Duodenal mucosa (tissue), 2 donors: ENCODE results near the gene MANSC1.

Source experiments
- H3K27ac ChIP-seq: one replicate; pipeline ENCODE4 v1.7.0; 2013; ENCODE audit warnings: low read depth, low read length
- H3K27me3 ChIP-seq, 2 donors: one replicate each; pipeline ENCODE4 v1.7.0; 2013; ENCODE audit warnings: low read length in 2 of 2, control low read depth in 1 of 2; ENCODE audit not compliant: insufficient read depth in 2 of 2, control insufficient read depth in 1 of 2
- H3K36me3 ChIP-seq, 2 donors: one replicate each; pipeline ENCODE4 v1.7.0; 2013; ENCODE audit warnings: low read length in 2 of 2, control low read depth in 1 of 2; ENCODE audit not compliant: insufficient read depth in 2 of 2, control insufficient read depth in 1 of 2
- H3K4me1 ChIP-seq, 2 donors: one replicate each; pipeline ENCODE4 v1.7.0; 2013; ENCODE audit warnings: low read length in 2 of 2, control low read depth in 1 of 2; ENCODE audit not compliant: insufficient read depth in 2 of 2, control insufficient read depth in 1 of 2
- H3K4me3 ChIP-seq, 2 donors: one replicate each; pipeline ENCODE4 v1.7.0; 2013; ENCODE audit warnings: low read length in 2 of 2, low read depth in 1 of 2
- H3K9ac ChIP-seq, 2 donors: one replicate each; pipeline ENCODE4 v1.7.0; 2013; ENCODE audit warnings: low read length in 2 of 2, low read depth in 1 of 2
- H3K9me3 ChIP-seq, 2 donors: one replicate each; pipeline ENCODE4 v1.7.0; 2013; ENCODE audit warnings: low read length in 2 of 2, control low read depth in 1 of 2; ENCODE audit not compliant: control insufficient read depth in 1 of 2

MANSC1 gene

GRCh38 chr12:12381982-12382381 lies 31.9 kb upstream of the MANSC1 start:
- Histone ChIP-seq H3K9ac (no peak overlapping the region), H3K27me3 (no peaks in the 10 kb centered on the region), H3K4me1 (peaks cover 16 to 35% of the 10 kb centered on the region in 2 donors), H3K9me3 (no peaks in the 10 kb centered on the region), H3K4me3 (no peak overlapping the region), H3K27ac (no peak overlapping the region), H3K36me3 (no peaks in the 10 kb centered on the region)

- no peak overlapping the region for H3K4me3 ChIP-seq
- no peaks in the 10 kb centered on the region for H3K36me3 ChIP-seq
- peaks cover 16 to 33% of the 10 kb centered on the region in 2 donors for H3K4me1 ChIP-seq
- no peak overlapping the region for H3K27ac ChIP-seq
- H3K9me3 ChIP-seq, result no peaks in the 10 kb centered on the region
- no peaks in the 10 kb centered on the region for H3K27me3 ChIP-seq
- no peak overlapping the region for H3K9ac ChIP-seq
Measured at GRCh38 chr12:12380949-12381593, 31.0 kb upstream of the MANSC1 start.

GRCh38 chr12:12379831-12380730 lies 30.0 kb upstream of the MANSC1 start:
- H3K9me3 ChIP-seq, result no peaks in the 10 kb centered on the region
- no peaks in the 10 kb centered on the region for H3K36me3 ChIP-seq
- peaks cover 13 to 24% of the 10 kb centered on the region in 2 donors for H3K4me1 ChIP-seq
- H3K27ac ChIP-seq, result no peak overlapping the region
- H3K4me3 ChIP-seq, result no peak overlapping the region
- H3K27me3 ChIP-seq, result no peaks in the 10 kb centered on the region
- no peak overlapping the region for H3K9ac ChIP-seq

DNA sequence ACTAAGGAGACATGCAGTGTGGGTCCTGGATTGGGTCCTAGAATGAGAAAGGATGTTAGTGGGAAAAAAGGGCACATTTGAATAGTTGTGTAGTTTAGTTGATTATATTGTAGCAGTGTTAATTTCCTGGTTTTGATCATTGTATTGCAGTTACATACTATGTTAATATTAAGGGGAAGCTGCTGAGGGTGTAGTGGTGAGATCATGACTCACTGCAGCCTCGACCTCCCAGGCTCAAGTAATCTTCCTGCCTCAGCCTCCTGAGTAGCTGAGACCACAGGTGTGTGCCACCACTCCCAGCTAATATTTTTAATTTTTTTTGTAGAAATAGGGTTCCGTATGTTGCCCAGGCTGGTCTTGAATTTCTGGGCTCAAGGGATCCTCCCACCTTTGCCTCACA lies 28.6 kb upstream of the MANSC1 start:
- H3K27ac ChIP-seq, result no peak overlapping the region
- no peak overlapping the region for H3K4me3 ChIP-seq
- H3K4me1 ChIP-seq, result peaks cover 3 to 14% of the 10 kb centered on the region in 2 donors
- no peaks in the 10 kb centered on the region for H3K27me3 ChIP-seq
- no peak overlapping the region for H3K9ac ChIP-seq
- H3K36me3 ChIP-seq, result no peaks in the 10 kb centered on the region
- no peaks in the 10 kb centered on the region for H3K9me3 ChIP-seq

- H3K4me1 ChIP-seq, result peaks cover 3 to 23% of the 10 kb centered on the region in 2 donors
- H3K27me3 ChIP-seq, result no peaks in the 10 kb centered on the region
- no peaks in the 10 kb centered on the region for H3K36me3 ChIP-seq
- no peak overlapping the region for H3K4me3 ChIP-seq
- H3K27ac ChIP-seq, result no peak overlapping the region
- H3K9me3 ChIP-seq, result no peaks in the 10 kb centered on the region
- H3K9ac ChIP-seq, result peak overlapping the region in 1 of 2 donors; percentile 33
Measured at GRCh38 chr12:12376646-12377448, 26.8 kb upstream of the MANSC1 start.

DNA sequence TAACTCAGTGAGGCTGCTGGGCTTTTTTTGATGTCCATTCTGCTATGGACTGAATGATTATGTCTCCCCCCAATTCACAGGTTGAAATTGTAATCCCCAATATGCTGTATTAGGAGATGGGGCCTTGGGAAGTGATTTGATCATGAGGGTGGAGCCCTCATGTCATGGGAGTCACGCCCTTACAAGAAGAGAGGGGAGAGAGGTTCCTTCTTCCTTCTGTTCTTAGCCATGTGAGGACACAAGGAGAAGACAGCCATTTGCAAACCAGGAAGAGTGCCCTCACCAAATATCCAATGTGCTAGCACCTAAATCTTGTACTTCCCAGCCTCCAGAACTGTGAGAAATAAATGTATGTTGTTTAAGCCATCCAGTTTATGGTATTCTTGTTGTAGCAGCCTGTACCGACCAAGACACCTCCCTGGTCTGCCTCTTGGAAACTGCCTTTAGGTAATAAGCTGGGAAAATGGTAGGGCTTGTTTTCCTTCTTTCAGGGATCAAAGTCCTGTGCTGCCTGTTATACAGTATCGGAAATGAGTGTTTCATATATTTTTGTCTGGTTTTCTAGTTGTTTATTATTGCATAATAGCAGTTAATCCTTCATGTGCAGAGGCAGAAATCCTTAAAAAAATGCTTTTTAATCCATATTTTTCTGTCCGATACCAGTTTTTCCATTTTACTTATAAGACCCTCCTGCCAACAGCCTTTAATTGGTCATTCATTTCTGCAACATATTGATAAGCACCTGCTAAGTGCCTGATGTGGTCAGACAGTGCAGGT lies 23.1 kb upstream of the MANSC1 start:
- H3K4me1 ChIP-seq, result peaks cover 0 to 11% of the 10 kb centered on the region in 2 donors
- H3K27ac ChIP-seq, result no peak overlapping the region
- no peaks in the 10 kb centered on the region for H3K27me3 ChIP-seq
- no peaks in the 10 kb centered on the region for H3K9me3 ChIP-seq
- H3K4me3 ChIP-seq, result no peak overlapping the region
- no peaks in the 10 kb centered on the region for H3K36me3 ChIP-seq
- H3K9ac ChIP-seq, result no peak overlapping the region

- Histone ChIP-seq H3K9ac (no peak overlapping the region), H3K9me3 (no peaks in the 10 kb centered on the region), H3K27ac (no peak overlapping the region), H3K27me3 (no peaks in the 10 kb centered on the region), H3K4me3 (no peak overlapping the region), H3K36me3 (peaks cover 0 to 6% of the 10 kb centered on the region in 2 donors), H3K4me1 (no peaks in the 10 kb centered on the region)
Measured at GRCh38 chr12:12367482-12367998, 17.5 kb upstream of the MANSC1 start.

- H3K27ac ChIP-seq, result no peak overlapping the region
- H3K36me3 ChIP-seq, result peaks cover 0 to 6% of the 10 kb centered on the region in 2 donors
- H3K4me1 ChIP-seq, result no peaks in the 10 kb centered on the region
- no peaks in the 10 kb centered on the region for H3K27me3 ChIP-seq
- no peak overlapping the region for H3K4me3 ChIP-seq
- H3K9ac ChIP-seq, result no peak overlapping the region
- H3K9me3 ChIP-seq, result no peaks in the 10 kb centered on the region
Measured at GRCh38 chr12:12366701-12367481, 16.8 kb upstream of the MANSC1 start.

GRCh38 chr12:12365931-12366431 lies 15.9 kb upstream of the MANSC1 start:
- Histone ChIP-seq H3K4me1 (no peaks in the 10 kb centered on the region), H3K27ac (no peak overlapping the region), H3K9ac (no peak overlapping the region), H3K9me3 (no peaks in the 10 kb centered on the region), H3K4me3 (no peak overlapping the region), H3K27me3 (no peaks in the 10 kb centered on the region), H3K36me3 (peaks cover 0 to 6% of the 10 kb centered on the region in 2 donors)
